Adipocyte (in vitro differentiated cells): Measurements from ENCODE around the gene RNF113B.

Experiments used
- DNase-seq: peaks from one replicate; pipeline ENCODE4 v3.0.0-alpha.2; 2015; ENCODE audit warnings: low read depth
- H3K27me3 ChIP-seq: replicated peaks from 2 replicates; pipeline ENCODE4 v1.7.0; 2013; ENCODE audit warnings: mild to moderate bottlenecking, low read length, moderate library complexity; ENCODE audit not compliant: control insufficient read depth, insufficient read depth
- H3K36me3 ChIP-seq: 2 replicates; pipeline ENCODE4 v1.7.0; 2013; ENCODE audit warnings: low read length, mild to moderate bottlenecking, moderate library complexity; ENCODE audit not compliant: control insufficient read depth, insufficient read depth, severe bottlenecking
- H3K4me1 ChIP-seq: 2 replicates; pipeline ENCODE4 v1.7.0; 2013; ENCODE audit warnings: mild to moderate bottlenecking, low read length, moderate library complexity; ENCODE audit not compliant: control insufficient read depth, insufficient read depth
- H3K4me3 ChIP-seq: 2 replicates; pipeline ENCODE4 v1.7.0; 2013; ENCODE audit warnings: mild to moderate bottlenecking, low read length, moderate library complexity
- H3K9ac ChIP-seq: 2 replicates; pipeline ENCODE4 v1.7.0; 2013; ENCODE audit warnings: mild to moderate bottlenecking, low read length, moderate library complexity
- H3K9me3 ChIP-seq: 2 replicates; pipeline ENCODE4 v1.7.0; 2013; ENCODE audit warnings: mild to moderate bottlenecking, low read length, moderate library complexity; ENCODE audit not compliant: control insufficient read depth

The RNF113B gene

DNA sequence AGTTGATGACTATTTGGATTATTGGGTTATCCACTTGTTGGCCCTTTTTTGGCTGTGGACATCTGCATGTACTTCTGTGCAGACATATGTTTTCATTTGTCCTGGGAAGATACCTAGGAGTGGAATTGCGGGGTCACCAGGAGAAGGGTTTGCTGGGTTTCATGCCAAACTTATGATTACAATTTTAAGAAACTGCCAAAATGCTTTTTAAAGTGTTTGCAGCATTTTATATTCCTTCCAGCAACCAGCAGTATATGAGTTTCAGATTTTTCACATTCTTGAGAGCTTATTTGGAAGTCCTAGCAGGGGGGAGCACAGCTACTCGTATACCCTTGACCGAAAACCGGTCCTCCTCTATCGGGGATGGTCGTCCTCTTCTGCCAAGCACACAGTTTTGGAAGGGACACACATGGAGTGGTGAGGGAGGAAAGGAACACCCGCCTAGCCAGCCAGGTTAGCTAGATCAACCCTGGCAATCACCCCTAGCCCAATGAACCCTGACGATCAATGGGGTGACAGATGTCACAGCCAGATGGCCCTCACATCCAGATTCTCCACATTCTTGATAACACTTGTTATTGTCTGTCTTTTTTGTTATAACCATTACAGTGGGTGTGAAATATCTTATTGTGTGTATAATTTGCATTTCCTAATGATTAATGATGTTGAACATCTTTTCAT lies 26.7 kb upstream of the RNF113B start:
- Histone ChIP-seq H3K9ac (no peak overlapping the region), H3K36me3 (no peaks in the 10 kb centered on the region), H3K27me3 (no peaks in the 10 kb centered on the region), H3K4me1 (peaks cover 8% of the 10 kb centered on the region), H3K4me3 (peak overlapping the region; percentile 52), H3K9me3 (peaks cover 11% of the 10 kb centered on the region)
- peak; percentile 56 for DNase-seq

DNA sequence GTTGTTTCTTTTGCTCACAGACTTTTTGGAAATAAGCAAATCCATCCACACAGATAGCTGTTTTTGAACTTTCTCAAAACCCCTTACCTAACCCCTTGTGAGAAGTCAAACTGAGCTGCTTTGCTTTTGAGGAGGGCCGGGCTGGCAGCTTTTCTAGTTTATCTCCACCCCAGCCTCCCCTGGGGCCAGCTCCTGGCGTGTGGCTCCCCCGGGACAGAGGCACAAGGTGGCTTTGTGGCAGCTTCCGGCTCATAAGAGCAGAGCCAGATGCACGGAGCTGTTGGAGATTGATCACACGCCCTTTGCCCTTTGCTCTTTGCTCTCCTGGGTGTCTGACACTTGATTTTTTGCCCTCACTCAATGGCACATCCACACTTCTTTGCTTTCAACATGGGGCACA lies 24.9 kb upstream of the RNF113B start:
- Histone ChIP-seq H3K9ac (no peak overlapping the region), H3K4me3 (no peak overlapping the region), H3K36me3 (no peaks in the 10 kb centered on the region), H3K4me1 (peaks cover 8% of the 10 kb centered on the region), H3K9me3 (peaks cover 11% of the 10 kb centered on the region), H3K27me3 (no peaks in the 10 kb centered on the region)
- no peak for DNase-seq

DNA sequence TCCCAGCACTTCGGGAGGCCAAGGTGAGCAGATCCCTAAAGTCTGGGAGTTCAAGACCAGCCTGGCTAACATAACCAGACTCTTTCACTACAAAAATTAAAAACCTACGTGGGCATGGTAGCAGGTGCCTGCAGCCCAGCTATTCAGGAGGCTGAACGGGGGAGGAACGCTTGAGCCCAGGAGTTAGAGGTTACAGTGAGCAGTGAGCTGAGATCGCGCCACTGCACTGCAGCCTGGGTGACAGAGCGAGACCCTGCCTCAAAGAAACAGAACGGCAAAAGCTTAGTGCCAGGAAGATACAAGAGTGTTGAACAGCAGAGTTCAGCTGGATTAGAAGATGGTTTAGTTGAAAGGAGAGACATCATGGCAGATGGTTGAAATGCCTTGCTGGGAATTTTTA lies 24.1 kb upstream of the RNF113B start:
- no peaks in the 10 kb centered on the region for H3K27me3 ChIP-seq
- no peak overlapping the region for H3K9ac ChIP-seq
- H3K36me3 ChIP-seq = no peaks in the 10 kb centered on the region
- no peak overlapping the region for H3K4me3 ChIP-seq
- H3K4me1 ChIP-seq = peaks cover 8% of the 10 kb centered on the region
- DNase-seq = no peak
- peaks cover 7% of the 10 kb centered on the region for H3K9me3 ChIP-seq

DNA sequence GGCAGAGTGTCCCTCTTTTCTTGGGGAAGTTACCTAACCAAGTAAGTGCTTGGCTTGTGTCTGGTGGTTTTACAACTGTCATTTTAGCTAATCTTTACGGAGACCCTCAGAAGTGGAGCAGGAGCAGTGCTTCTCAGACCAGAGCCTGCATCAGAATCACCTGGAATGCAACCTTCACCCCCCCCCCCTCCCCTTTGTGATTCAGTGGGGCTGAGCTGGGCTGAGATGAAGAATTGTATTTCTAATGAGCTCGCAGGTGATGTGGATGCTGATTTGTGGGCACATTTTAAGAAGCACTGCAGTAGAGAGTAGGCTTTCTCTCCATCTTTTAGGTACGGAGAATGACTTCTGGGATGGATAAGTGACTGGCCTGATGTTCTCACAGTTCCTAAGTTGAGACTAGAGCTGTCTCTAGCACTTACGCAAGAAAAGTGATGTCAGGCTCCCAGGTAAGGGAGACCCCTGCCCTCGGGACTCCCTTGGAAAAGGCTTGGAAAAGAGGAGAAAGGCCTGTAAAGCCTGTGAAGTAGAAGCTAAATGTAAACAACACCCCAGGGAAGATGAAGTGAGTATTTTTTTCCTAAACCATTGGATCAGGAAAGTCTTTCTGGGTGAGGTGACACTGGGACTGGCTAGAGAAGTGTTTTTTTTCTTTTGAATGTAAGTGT lies 23.3 kb upstream of the RNF113B start:
- H3K4me3 ChIP-seq = no peak overlapping the region
- no peaks in the 10 kb centered on the region for H3K9me3 ChIP-seq
- H3K36me3 ChIP-seq = no peaks in the 10 kb centered on the region
- no peaks in the 10 kb centered on the region for H3K27me3 ChIP-seq
- H3K4me1 ChIP-seq = peaks cover 9% of the 10 kb centered on the region
- H3K9ac ChIP-seq = no peak overlapping the region
- no peak for DNase-seq

DNA sequence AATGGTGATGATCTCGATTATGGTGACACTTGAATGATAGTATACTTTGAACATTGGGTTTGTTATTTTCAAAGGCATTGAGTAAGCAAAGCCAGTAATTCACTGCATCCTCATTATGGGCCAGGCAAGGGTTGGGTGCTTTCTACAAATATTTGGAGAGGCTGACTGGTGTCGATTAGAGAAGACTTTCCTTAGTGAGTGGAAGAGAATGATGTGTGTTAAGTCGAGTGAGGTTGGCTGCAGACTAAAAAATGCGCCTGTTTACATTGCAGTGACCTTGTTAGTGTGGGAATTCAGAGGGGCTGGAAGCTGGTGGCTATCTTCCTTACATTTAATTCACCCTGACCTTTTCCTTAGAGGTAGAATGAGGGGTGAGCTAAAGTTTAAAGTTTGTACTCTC lies 22.4 kb upstream of the RNF113B start:
- no peak overlapping the region for H3K9ac ChIP-seq
- no peaks in the 10 kb centered on the region for H3K27me3 ChIP-seq
- no peaks in the 10 kb centered on the region for H3K9me3 ChIP-seq
- no peak overlapping the region for H3K4me3 ChIP-seq
- DNase-seq = no peak
- H3K4me1 ChIP-seq = peaks cover 17% of the 10 kb centered on the region
- H3K36me3 ChIP-seq = no peaks in the 10 kb centered on the region

- H3K9ac ChIP-seq = no peak overlapping the region
- no peaks in the 10 kb centered on the region for H3K9me3 ChIP-seq
- no peak for DNase-seq
- no peaks in the 10 kb centered on the region for H3K36me3 ChIP-seq
- H3K4me1 ChIP-seq = peaks cover 13% of the 10 kb centered on the region
- no peaks in the 10 kb centered on the region for H3K27me3 ChIP-seq
- H3K4me3 ChIP-seq = no peak overlapping the region
Observed at GRCh38 chr13:98198683-98199082, 21.6 kb upstream of the RNF113B start.

GRCh38 chr13:98195054-98195791 lies 18.2 kb upstream of the RNF113B start:
- H3K4me1 ChIP-seq = peaks cover 9% of the 10 kb centered on the region
- no peaks in the 10 kb centered on the region for H3K36me3 ChIP-seq
- DNase-seq = no peak
- no peaks in the 10 kb centered on the region for H3K27me3 ChIP-seq
- no peak overlapping the region for H3K9ac ChIP-seq
- H3K4me3 ChIP-seq = no peak overlapping the region
- H3K9me3 ChIP-seq = no peaks in the 10 kb centered on the region

- DNase-seq = no peak
- Histone ChIP-seq H3K9me3 (no peaks in the 10 kb centered on the region), H3K9ac (no peak overlapping the region), H3K4me3 (no peak overlapping the region), H3K4me1 (peaks cover 13% of the 10 kb centered on the region), H3K36me3 (no peaks in the 10 kb centered on the region), H3K27me3 (no peaks in the 10 kb centered on the region)
Observed at GRCh38 chr13:98192008-98192407, 14.9 kb upstream of the RNF113B start.

DNA sequence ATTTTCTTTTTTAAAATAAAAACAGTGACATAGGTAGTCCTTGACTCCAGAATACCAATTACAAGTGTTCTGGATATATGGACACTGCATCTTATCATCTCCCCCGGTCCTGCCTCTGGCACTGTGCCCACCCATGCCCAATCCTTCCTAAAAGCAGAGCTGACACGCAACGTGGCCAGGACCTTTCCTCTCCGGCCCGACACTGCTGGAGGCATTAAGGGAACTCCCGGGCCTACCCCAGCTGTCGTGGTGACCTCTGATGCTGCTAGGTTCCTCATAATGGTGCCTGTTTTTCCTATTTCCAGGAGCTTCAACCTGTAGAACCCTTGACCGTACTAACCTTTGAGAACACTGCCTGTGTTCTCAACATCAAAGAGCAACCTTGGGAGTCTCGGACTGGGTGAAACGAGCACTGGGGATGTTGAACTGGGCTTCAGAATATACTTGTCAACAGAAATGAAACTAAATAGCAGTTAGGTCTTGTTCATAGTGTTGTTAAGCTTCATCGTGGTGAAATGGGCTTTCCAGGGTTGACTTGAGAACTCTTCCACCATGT lies 13.9 kb upstream of the RNF113B start:
- H3K4me1 ChIP-seq = peaks cover 13% of the 10 kb centered on the region
- no peak overlapping the region for H3K4me3 ChIP-seq
- no peak overlapping the region for H3K9ac ChIP-seq
- no peaks in the 10 kb centered on the region for H3K36me3 ChIP-seq
- H3K27me3 ChIP-seq = no peaks in the 10 kb centered on the region
- no peaks in the 10 kb centered on the region for H3K9me3 ChIP-seq
- no peak for DNase-seq

DNA sequence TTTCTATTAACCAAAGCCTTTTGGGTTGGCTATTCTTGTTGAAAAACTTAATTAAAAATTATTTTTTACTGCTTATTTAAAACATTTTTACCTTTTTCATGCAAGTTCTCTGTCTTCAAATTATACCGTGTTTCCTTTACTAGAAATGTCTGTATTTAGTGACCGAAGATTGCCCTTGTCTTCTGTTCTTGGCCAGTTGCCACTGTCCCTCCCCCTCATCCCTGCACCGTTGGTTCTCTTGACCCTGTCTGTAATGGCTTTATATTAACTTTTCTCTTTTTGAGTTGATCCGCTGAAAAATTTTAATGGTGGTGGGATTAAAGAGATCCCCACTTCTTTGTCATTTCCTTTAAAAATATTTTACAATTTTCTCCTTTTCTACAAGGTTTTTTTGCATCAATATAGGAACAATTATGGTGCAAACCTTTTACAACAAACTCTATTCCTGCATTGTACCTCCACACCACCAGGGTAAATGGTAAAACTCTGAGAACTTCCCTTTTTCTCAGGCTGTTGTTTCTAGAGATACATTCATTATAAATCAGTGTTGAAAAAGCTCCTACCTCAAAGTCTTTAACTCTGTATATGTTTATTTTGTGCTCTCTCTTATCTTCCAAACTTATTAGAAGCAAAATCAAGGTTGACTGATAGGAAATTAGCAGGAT lies 12.9 kb upstream of the RNF113B start:
- peaks cover 9% of the 10 kb centered on the region for H3K4me1 ChIP-seq
- DNase-seq = no peak
- H3K27me3 ChIP-seq = no peaks in the 10 kb centered on the region
- H3K9me3 ChIP-seq = no peaks in the 10 kb centered on the region
- no peak overlapping the region for H3K4me3 ChIP-seq
- H3K36me3 ChIP-seq = no peaks in the 10 kb centered on the region
- no peak overlapping the region for H3K9ac ChIP-seq
